Esophagus squamous epithelium (tissue), 4 donors: ENCODE data around the gene TSPAN5.

ENCODE experiments used
- CTCF ChIP-seq, 6 experiments: fragments of 450-650 bp in 4 of 6; fragments of 200-600 bp in 2 of 6; sonication (generic) in 2 of 6; IDR thresholded peaks; one replicate each; pipeline ENCODE4 v1.5.1; 2016 to 2019; ENCODE audit warnings: antibody characterized with exemption in 6 of 6, mild to moderate bottlenecking in 4 of 6, moderate library complexity in 4 of 6
- POLR2A ChIP-seq, 4 donors: fragments of 450-650 bp; IDR thresholded peaks; one replicate each; pipeline ENCODE4 v1.6.1; 2017; ENCODE audit warnings: antibody characterized with exemption in 4 of 4, mild to moderate bottlenecking in 4 of 4, moderate library complexity in 3 of 4

GRCh38 chr4:98691588-98691987, 33.2 kb upstream of the TSPAN5 start:
- no peak for TF ChIP-seq CTCF (IDR thresholded peaks at IDR 0.05)
- TF ChIP-seq POLR2A (IDR thresholded peaks at IDR 0.05) = no peak
